Suprapubic skin (tissue), 4 donors: ENCODE data around the gene DCK. TPM values are rescaled to one million over a fixed set of nuclear protein-coding genes. Genes with fewer than 3 reads are reported as not detected.
"Not testable (repeated sequence)": the region's sequence is repeated elsewhere in the genome, so short reads cannot be mapped to it uniquely, and the experiment has no call there.

Source experiments
- DNase-seq, 2 donors: peaks; one replicate each; pipeline ENCODE4 v3.0.0-alpha.2; 2019; ENCODE audit warnings: low spot score in 2 of 2
- H3K27ac ChIP-seq: fragments of 200-600 bp; sonication (generic); one replicate; pipeline ENCODE4 v1.5.1; 2019
- H3K27me3 ChIP-seq: fragments of 200-600 bp; sonication (generic); one replicate; pipeline ENCODE4 v1.5.1; 2019
- H3K36me3 ChIP-seq: fragments of 200-600 bp; sonication (generic); one replicate; pipeline ENCODE4 v1.5.1; 2019
- H3K4me1 ChIP-seq: fragments of 200-600 bp; sonication (generic); one replicate; pipeline ENCODE4 v1.5.1; 2019
- H3K4me3 ChIP-seq: fragments of 200-600 bp; sonication (generic); one replicate; pipeline ENCODE4 v1.5.1; 2019; ENCODE audit warnings: mild to moderate bottlenecking
- H3K9me3 ChIP-seq: fragments of 200-600 bp; sonication (generic); one replicate; pipeline ENCODE4 v1.5.1; 2019
- EP300 ChIP-seq: sonication (generic); formaldehyde crosslinking; IDR thresholded peaks from one replicate; pipeline ENCODE4 v1.6.1; 2017; ENCODE audit warnings: antibody characterized with exemption
- POLR2A ChIP-seq, 2 donors: fragments of 450-650 bp; IDR thresholded peaks; one replicate each; pipeline ENCODE4 v1.6.1; 2017; ENCODE audit warnings: antibody characterized with exemption in 2 of 2, mild to moderate bottlenecking in 2 of 2, moderate library complexity in 2 of 2
- POLR2AphosphoS5 ChIP-seq, 3 donors: sonication (generic); formaldehyde crosslinking; IDR thresholded peaks; one replicate each; pipeline ENCODE4 v1.6.1; 2017; ENCODE audit warnings: antibody characterized with exemption in 3 of 3
- WGBS: methylation state at CpG from one replicate; pipeline ENCODE4 v1.1.5; 2018; 5-methylcytosine and 5-hydroxymethylcytosine counted together
- total RNA-seq, 4 donors: library from RNA; depleted of rRNA; stranded (reverse); fragments of >200 nt; gene quantifications; one replicate each; pipeline ENCODE4 v1.1.0, GENCODE V29; 2016
- TF ChIP-seq, protein P1 (sequence below), 2 donors: fragments of 200-600 bp in 1 of 2; fragments of 450-650 bp in 1 of 2; sonication (generic) in 1 of 2; IDR thresholded peaks; one replicate each; pipeline ENCODE4 v1.5.1; 2016 to 2019; ENCODE audit warnings: antibody characterized with exemption in 2 of 2, mild to moderate bottlenecking in 1 of 2, moderate library complexity in 1 of 2

DCK gene
- total RNA-seq, 4 donors from 2014 or later, result 7.7 to 19.6 (median 15.8) TPM

DNA sequence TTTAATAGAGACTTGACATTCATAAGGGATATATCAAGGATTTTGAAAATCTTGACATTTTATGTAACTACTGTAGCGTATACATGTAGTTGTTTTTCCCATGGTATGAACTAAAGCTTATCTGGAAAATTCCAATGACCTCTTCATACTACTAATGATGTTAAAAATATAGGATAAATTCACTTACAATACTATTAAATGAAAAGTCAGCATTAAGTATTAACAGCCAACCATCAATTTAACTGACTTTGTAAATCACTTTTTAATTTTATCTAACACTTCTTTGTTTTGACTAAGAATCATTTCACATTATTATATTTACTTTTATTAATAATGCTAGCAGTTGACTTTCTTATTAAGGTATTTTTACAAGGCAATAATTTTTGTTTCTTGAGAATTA lies 34.2 kb downstream of the DCK start:
- Histone ChIP-seq H3K4me1 (peaks cover 4% of the 10 kb centered on the region), H3K27me3 (no peaks in the 10 kb centered on the region), H3K4me3 (no peak overlapping the region), H3K36me3 (peaks cover 30% of the 10 kb centered on the region), H3K27ac (no peak overlapping the region), H3K9me3 (no peaks in the 10 kb centered on the region)
- no peak for TF ChIP-seq EP300
- TF ChIP-seq POLR2AphosphoS5 (IDR thresholded peaks at IDR 0.05), result no peak
- TF ChIP-seq POLR2A (IDR thresholded peaks at IDR 0.05), result no peak
- no peak for DNase-seq
- 95% methylated on average over 1 of the region's 1 CpG for WGBS

GRCh38 chr4:71029504-71029903 lies 36.1 kb downstream of the DCK start:
- no peak for DNase-seq
- H3K4me1 ChIP-seq, result peaks cover 4% of the 10 kb centered on the region
- H3K36me3 ChIP-seq, result peaks cover 41% of the 10 kb centered on the region
- 57% methylated on average over 1 of the region's 1 CpG for WGBS
- no peaks in the 10 kb centered on the region for H3K9me3 ChIP-seq
- no peaks in the 10 kb centered on the region for H3K27me3 ChIP-seq
- H3K4me3 ChIP-seq, result no peak overlapping the region
- no peak for TF ChIP-seq EP300
- TF ChIP-seq POLR2A (IDR thresholded peaks at IDR 0.05), result no peak
- no peak for TF ChIP-seq POLR2AphosphoS5 (IDR thresholded peaks at IDR 0.05)
- TF ChIP-seq, protein P1, sequence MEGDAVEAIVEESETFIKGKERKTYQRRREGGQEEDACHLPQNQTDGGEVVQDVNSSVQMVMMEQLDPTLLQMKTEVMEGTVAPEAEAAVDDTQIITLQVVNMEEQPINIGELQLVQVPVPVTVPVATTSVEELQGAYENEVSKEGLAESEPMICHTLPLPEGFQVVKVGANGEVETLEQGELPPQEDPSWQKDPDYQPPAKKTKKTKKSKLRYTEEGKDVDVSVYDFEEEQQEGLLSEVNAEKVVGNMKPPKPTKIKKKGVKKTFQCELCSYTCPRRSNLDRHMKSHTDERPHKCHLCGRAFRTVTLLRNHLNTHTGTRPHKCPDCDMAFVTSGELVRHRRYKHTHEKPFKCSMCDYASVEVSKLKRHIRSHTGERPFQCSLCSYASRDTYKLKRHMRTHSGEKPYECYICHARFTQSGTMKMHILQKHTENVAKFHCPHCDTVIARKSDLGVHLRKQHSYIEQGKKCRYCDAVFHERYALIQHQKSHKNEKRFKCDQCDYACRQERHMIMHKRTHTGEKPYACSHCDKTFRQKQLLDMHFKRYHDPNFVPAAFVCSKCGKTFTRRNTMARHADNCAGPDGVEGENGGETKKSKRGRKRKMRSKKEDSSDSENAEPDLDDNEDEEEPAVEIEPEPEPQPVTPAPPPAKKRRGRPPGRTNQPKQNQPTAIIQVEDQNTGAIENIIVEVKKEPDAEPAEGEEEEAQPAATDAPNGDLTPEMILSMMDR (IDR thresholded peaks at IDR 0.05), result no peak
- H3K27ac ChIP-seq, result no peak overlapping the region

DNA sequence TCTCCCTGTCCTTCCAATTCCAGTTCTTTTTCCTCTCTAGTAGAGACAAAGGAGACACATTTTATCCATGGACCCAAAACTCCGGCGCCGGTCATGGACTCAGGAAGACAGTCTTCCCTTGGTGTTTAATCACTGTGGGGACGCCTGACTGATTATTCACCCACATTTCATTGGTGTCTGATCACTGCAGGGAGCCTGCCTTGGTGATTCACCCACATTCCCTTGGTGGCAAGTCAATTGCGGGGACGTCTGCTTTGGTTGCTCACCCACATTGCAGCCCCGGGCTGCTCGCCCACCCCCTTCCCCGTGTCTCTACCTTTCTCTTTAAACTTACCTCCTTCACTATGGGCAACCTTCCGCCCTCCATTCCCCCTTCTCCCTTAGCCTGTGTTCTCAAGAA lies 38.7 kb downstream of the DCK start:
- H3K4me1 ChIP-seq, DNase-seq, H3K9me3 ChIP-seq, H3K4me3 ChIP-seq, H3K27me3 ChIP-seq, H3K27ac ChIP-seq: not testable (repeated sequence)
- H3K36me3 ChIP-seq, result peaks cover 50% of the 10 kb centered on the region
- 95% methylated on average over 9 of the region's 10 CpGs for WGBS

GRCh38 chr4:71045256-71045655 lies 51.8 kb downstream of the DCK start:
- H3K9me3 ChIP-seq, result no peaks in the 10 kb centered on the region
- TF ChIP-seq POLR2AphosphoS5 (IDR thresholded peaks at IDR 0.05) (no peak), POLR2A (IDR thresholded peaks at IDR 0.05) (no peak), EP300 (no peak)
- TF ChIP-seq, protein P1 (IDR thresholded peaks at IDR 0.05), result no peak
- no peaks in the 10 kb centered on the region for H3K27me3 ChIP-seq
- no peaks in the 10 kb centered on the region for H3K4me1 ChIP-seq
- H3K27ac ChIP-seq, result no peak overlapping the region
- DNase-seq, result no peak
- no peaks in the 10 kb centered on the region for H3K36me3 ChIP-seq
- no peak overlapping the region for H3K4me3 ChIP-seq
- WGBS, result 90% methylated on average over 3 of the region's 4 CpGs

- Histone ChIP-seq H3K9me3 (no peaks in the 10 kb centered on the region), H3K27me3 (no peaks in the 10 kb centered on the region), H3K27ac (no peak overlapping the region), H3K4me3 (no peak overlapping the region), H3K4me1 (no peaks in the 10 kb centered on the region), H3K36me3 (no peaks in the 10 kb centered on the region)
- DNase-seq, result no peak
- WGBS, result 87% methylated on average over 5 of the region's 5 CpGs
- TF ChIP-seq EP300, result no peak
- no peak for TF ChIP-seq POLR2AphosphoS5 (IDR thresholded peaks at IDR 0.05)
- TF ChIP-seq POLR2A (IDR thresholded peaks at IDR 0.05), result no peak
- TF ChIP-seq, protein P1 (IDR thresholded peaks at IDR 0.05), result no peak
These were observed 55.9 kb downstream of the DCK start for GRCh38 chr4:71049395-71049794.

DNA sequence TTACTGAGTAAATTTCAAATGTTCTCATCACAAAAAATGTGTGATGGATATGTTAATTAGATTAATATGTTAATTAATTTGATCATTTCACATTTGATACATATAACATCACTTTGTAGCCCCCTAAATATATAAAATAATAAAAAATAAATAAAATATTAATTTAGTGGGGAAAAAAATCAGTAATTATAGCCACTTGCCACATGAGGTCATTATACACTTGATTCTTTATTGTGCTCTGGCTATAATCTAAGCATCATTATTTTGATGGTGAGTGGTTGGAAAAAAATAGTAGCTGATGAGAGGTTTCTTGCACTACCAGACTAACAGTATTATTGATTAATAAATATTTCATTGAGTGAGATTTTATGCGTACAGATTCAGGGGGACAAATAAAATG lies 57.4 kb downstream of the DCK start:
- no peak overlapping the region for H3K4me3 ChIP-seq
- no peaks in the 10 kb centered on the region for H3K4me1 ChIP-seq
- H3K9me3 ChIP-seq, result no peaks in the 10 kb centered on the region
- H3K27me3 ChIP-seq, result no peaks in the 10 kb centered on the region
- no peak overlapping the region for H3K27ac ChIP-seq
- H3K36me3 ChIP-seq, result no peaks in the 10 kb centered on the region
- WGBS, result 94% methylated on average over 1 of the region's 1 CpG
- DNase-seq, result no peak
- TF ChIP-seq, protein P1 (IDR thresholded peaks at IDR 0.05), result no peak
- TF ChIP-seq POLR2A (IDR thresholded peaks at IDR 0.05) (no peak), EP300 (no peak), POLR2AphosphoS5 (IDR thresholded peaks at IDR 0.05) (no peak)
